SKM-1 (cell line): ENCODE measurements around the gene TRAPPC12.
"Not testable (repeated sequence)": the region's sequence is repeated elsewhere in the genome, so short reads cannot be mapped to it uniquely, and the experiment has no call there.

Experiments
- DNase-seq: peaks from one replicate; lab custom pipeline; 2025; ENCODE audit not compliant: unreplicated experiment; lab: John Stamatoyannopoulos, UW

Gene TRAPPC12

GRCh38 chr2:3483227-3483985, 103.9 kb downstream of the TRAPPC12 start:
- DNase-seq = no peak

- DNase-seq = no peak
Measured at GRCh38 chr2:3483986-3484960, 104.8 kb downstream of the TRAPPC12 start.

GRCh38 chr2:3485166-3485565, 105.7 kb downstream of the TRAPPC12 start:
- DNase-seq = no peak

- no peak for DNase-seq
Measured at GRCh38 chr2:3486047-3487027, 106.8 kb downstream of the TRAPPC12 start.

- no peak for DNase-seq
Measured at GRCh38 chr2:3487028-3487425, 107.5 kb downstream of the TRAPPC12 start.

- no peak for DNase-seq
Measured at GRCh38 chr2:3487432-3487831, 107.9 kb downstream of the TRAPPC12 start.

GRCh38 chr2:3488061-3488531, 108.6 kb downstream of the TRAPPC12 start:
- DNase-seq = no peak

GRCh38 chr2:3488855-3489763, 109.6 kb downstream of the TRAPPC12 start:
- no peak for DNase-seq

- DNase-seq = no peak
Measured at GRCh38 chr2:3489764-3490115, 110.2 kb downstream of the TRAPPC12 start.

GRCh38 chr2:3490191-3491170, 111.0 kb downstream of the TRAPPC12 start:
- no peak for DNase-seq

GRCh38 chr2:3491306-3491705, 111.8 kb downstream of the TRAPPC12 start:
- DNase-seq = no peak

GRCh38 chr2:3491716-3492474, 112.4 kb downstream of the TRAPPC12 start:
- no peak for DNase-seq

- not testable (repeated sequence) for DNase-seq
Measured at GRCh38 chr2:3492475-3492787, 112.9 kb downstream of the TRAPPC12 start.

- DNase-seq = no peak
Measured at GRCh38 chr2:3492951-3493614, 113.6 kb downstream of the TRAPPC12 start.

- DNase-seq = no peak
Measured at GRCh38 chr2:3493615-3494007, 114.1 kb downstream of the TRAPPC12 start.

- no peak for DNase-seq
Measured at GRCh38 chr2:3494984-3495666, 115.6 kb downstream of the TRAPPC12 start.

- not testable (repeated sequence) for DNase-seq
Measured at GRCh38 chr2:3496708-3497080, 117.2 kb downstream of the TRAPPC12 start.
